Left lung (tissue), 10 donors: Measurements from ENCODE around the gene SUPT3H. TPM values are rescaled to one million over a fixed set of nuclear protein-coding genes. Genes with fewer than 3 reads are reported as not detected.
A peak's percentile ranks its signal among the peaks of the same experiment; 100 is the strongest.
"Not testable (repeated sequence)": the region's sequence is repeated elsewhere in the genome, so short reads cannot be mapped to it uniquely, and the experiment has no call there.

Experiments used
- ATAC-seq: fragments of 200-7000 bp; cut with Tn5 transposase; one replicate; pipeline ENCODE4 v1.9.1; 2020; ENCODE audit warnings: moderate library complexity
- DNase-seq, 4 donors: peaks; one replicate each; pipeline ENCODE4 v3.0.0-alpha.2; 2013 to 2020
- H3K27ac ChIP-seq, 2 donors: fragments of 200-600 bp; sonication (generic) in 1 of 2; one replicate each; pipeline versions ENCODE4 v1.5.0 to v1.8.0; 2020 to 2021
- H3K27me3 ChIP-seq, 2 donors: fragments of 200-600 bp; sonication (generic) in 1 of 2; one replicate each; pipeline versions ENCODE4 v1.5.0 to v1.8.0; 2020 to 2021
- H3K36me3 ChIP-seq, 2 donors: fragments of 200-600 bp; sonication (generic) in 1 of 2; one replicate each; pipeline versions ENCODE4 v1.5.0 to v1.8.0; 2020 to 2021
- H3K4me1 ChIP-seq, 2 donors: fragments of 200-600 bp; one replicate each; pipeline ENCODE4 v1.8.0; 2021
- H3K4me3 ChIP-seq, 2 donors: fragments of 200-600 bp; sonication (generic) in 1 of 2; one replicate each; pipeline versions ENCODE4 v1.5.0 to v1.8.0; 2020 to 2021; ENCODE audit warnings: mild to moderate bottlenecking in 1 of 2
- H3K9me3 ChIP-seq, 2 donors: fragments of 200-600 bp; sonication (generic) in 1 of 2; one replicate each; pipeline versions ENCODE4 v1.5.0 to v1.8.0; 2020 to 2021
- intact Hi-C, 2 donors: fragments of 100-400 bp; cut with DNase I; formaldehyde crosslinking; loops; one replicate each; pipeline versions ENCODE4 v1.11.2 to v1.14.2; 2022
- polyA plus RNA-seq, 6 donors: library from polyadenylated mRNA; unstranded; fragments of 120-200 nt; gene quantifications; one replicate each; pipeline ENCODE4 v1.2.1, GENCODE V29; 2013; ENCODE audit not compliant: insufficient read length in 6 of 6
- total RNA-seq, 2 donors: library from RNA; stranded (reverse); fragmentation: NEBNext Ultra II Directional; extraction: Animal tissue kit (Norgen Biotek cat#: 25700); gene quantifications; one replicate each; pipeline ENCODE4 v1.2.1, GENCODE V29; 2021
- TF ChIP-seq, protein P1 (sequence below), 2 donors: fragments of 200-600 bp; sonication (generic) in 1 of 2; IDR thresholded peaks; one replicate each; pipeline versions ENCODE4 v1.5.0 to v1.8.0; 2021; ENCODE audit warnings: antibody characterized with exemption in 2 of 2
- donor health status: DM: no; HTN: yes; CAD: no.
- donor health status: DM: no; HTN: no; CAD: no.

The SUPT3H gene
- total and polyA plus RNA-seq, 8 donors: 4.7 to 33.0 (median 26.2) TPM

DNA sequence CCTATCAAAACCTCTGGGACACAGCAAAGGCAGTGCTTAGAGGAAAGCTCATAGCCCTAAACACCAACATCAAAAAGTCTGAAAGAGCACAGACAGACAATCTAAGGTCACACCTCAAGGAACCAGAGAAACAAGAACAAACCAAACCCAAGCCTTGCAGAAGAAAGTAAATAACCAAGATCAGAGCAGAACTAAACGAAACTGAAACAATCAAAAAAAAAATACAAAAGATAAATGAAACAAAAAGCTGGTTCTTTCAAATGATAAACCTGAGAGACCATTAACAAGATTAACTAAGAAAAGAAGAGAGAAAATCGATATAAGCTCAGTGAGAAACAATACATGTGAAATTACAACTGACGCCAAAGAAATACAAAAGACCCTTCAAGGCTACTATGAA is 84.4 kb downstream of the SUPT3H start:
- Histone ChIP-seq H3K27ac (no peak overlapping the region), H3K27me3 (no peaks in the 10 kb centered on the region), H3K9me3 (peaks cover 0 to 4% of the 10 kb centered on the region in 2 donors), H3K4me3 (no peak overlapping the region), H3K4me1 (no peaks in the 10 kb centered on the region), H3K36me3 (no peaks in the 10 kb centered on the region)
- ATAC-seq (no peak), DNase-seq (no peak)
- intact Hi-C loops: no loop called here
- TF ChIP-seq, protein P1, sequence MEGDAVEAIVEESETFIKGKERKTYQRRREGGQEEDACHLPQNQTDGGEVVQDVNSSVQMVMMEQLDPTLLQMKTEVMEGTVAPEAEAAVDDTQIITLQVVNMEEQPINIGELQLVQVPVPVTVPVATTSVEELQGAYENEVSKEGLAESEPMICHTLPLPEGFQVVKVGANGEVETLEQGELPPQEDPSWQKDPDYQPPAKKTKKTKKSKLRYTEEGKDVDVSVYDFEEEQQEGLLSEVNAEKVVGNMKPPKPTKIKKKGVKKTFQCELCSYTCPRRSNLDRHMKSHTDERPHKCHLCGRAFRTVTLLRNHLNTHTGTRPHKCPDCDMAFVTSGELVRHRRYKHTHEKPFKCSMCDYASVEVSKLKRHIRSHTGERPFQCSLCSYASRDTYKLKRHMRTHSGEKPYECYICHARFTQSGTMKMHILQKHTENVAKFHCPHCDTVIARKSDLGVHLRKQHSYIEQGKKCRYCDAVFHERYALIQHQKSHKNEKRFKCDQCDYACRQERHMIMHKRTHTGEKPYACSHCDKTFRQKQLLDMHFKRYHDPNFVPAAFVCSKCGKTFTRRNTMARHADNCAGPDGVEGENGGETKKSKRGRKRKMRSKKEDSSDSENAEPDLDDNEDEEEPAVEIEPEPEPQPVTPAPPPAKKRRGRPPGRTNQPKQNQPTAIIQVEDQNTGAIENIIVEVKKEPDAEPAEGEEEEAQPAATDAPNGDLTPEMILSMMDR (IDR thresholded peaks at IDR 0.05): no peak

- no peak for ATAC-seq
- intact Hi-C loops: no loop called here
Observed at GRCh38 chr6:45289751-45290514, 87.8 kb downstream of the SUPT3H start.

DNA sequence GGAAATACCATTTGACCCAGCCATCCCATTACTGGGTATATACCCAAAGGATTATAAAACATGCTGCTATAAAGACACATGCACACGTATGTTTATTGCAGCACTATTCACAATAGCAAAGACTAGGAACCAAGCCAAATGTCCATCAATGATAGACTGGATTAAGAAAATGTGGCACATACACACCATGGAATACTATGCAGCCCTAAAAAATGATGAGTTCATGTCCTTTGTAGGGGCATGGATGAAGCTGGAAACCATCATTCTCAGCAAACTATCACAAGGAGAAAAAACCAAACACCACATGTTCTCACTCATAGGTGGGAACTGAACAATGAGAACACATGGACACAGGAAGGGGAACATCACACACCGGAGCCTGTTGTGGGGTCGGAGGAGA is 91.0 kb downstream of the SUPT3H start:
- H3K27ac ChIP-seq, H3K4me3 ChIP-seq, H3K27me3 ChIP-seq, intact Hi-C loops, H3K4me1 ChIP-seq, ATAC-seq, H3K36me3 ChIP-seq, H3K9me3 ChIP-seq, DNase-seq: not testable (repeated sequence)

More at GRCh38 chr6:45289751-45290514, 87.8 kb downstream of the SUPT3H start:
- DNase-seq: no peak
- Histone ChIP-seq H3K4me1 (no peaks in the 10 kb centered on the region), H3K27ac (no peak overlapping the region), H3K9me3 (peaks cover 0 to 4% of the 10 kb centered on the region in 2 donors), H3K4me3 (no peak overlapping the region), H3K36me3 (no peaks in the 10 kb centered on the region), H3K27me3 (no peaks in the 10 kb centered on the region)
- TF ChIP-seq, protein P1 (IDR thresholded peaks at IDR 0.05): no peak

DNA sequence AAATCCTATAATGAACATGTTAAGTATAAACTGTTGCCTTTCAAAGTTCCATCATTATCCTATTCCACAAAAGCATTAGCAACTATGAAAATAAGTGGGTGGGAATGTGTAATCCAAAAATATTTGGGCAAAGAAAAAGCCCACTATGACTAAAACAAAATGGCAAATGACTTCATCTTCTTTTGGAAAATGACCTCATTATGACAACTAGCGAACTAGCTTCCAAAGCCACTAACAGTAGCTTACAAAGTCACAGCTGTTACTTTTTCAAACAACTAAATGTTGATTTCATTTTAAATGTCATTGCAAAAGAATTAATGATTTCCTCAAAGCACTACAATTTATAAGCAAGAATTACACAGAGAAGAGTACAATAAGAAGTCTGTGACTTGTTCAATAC is 99.4 kb downstream of the SUPT3H start:
- Histone ChIP-seq H3K9me3 (peaks cover 0 to 6% of the 10 kb centered on the region in 2 donors), H3K4me3 (no peak overlapping the region), H3K4me1 (no peaks in the 10 kb centered on the region), H3K27ac (no peak overlapping the region), H3K27me3 (no peaks in the 10 kb centered on the region), H3K36me3 (no peaks in the 10 kb centered on the region)
- intact Hi-C loops: no loop called here
- no peak for ATAC-seq
- DNase-seq: peak in 1 of 4 donors; percentile 3
- TF ChIP-seq, protein P1 (IDR thresholded peaks at IDR 0.05): no peak

DNA sequence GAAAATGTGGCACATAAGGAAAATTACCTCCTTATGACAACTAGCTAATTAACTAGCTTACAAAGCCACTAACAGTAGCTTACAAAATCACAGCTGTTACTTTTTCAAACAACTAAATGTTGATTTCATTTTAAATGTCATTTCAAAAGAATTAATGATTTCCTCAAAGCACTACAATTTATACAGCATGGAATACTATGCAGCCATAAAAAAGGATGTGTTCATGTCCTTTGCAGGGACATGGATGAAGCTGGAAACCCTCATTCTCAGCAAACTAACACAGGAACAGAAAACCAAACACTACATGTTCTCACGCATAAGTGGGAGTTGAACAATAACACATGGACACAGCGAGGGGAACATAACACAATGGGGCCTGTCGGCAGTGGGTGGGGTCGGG is 100.0 kb downstream of the SUPT3H start:
- H3K27ac ChIP-seq, intact Hi-C loops: not testable (repeated sequence)

DNA sequence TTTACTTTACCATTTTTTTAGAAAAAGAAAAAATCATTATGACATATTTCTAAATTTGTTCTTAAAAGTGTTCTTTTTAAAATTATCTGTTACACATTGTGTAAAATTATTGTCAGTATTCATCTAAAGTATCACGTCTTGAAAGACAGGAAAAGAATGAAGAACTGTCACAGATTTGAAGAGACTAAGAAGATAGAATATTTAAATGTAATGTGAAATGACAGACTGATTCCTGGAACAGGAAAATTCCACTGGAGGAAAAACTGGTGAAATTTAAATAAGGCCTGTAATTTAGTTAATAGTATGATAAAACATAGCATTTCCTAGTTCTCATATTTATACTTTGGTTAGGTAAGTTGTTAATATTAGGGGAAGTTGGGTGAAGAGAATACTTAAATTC is 102.4 kb downstream of the SUPT3H start:
- no peaks in the 10 kb centered on the region for H3K4me1 ChIP-seq
- intact Hi-C loops: no loop called here
- TF ChIP-seq, protein P1 (IDR thresholded peaks at IDR 0.05): no peak
- no peak overlapping the region for H3K27ac ChIP-seq
- H3K36me3 ChIP-seq: no peaks in the 10 kb centered on the region
- DNase-seq (no peak), ATAC-seq (no peak)
- H3K4me3 ChIP-seq: no peak overlapping the region
- H3K27me3 ChIP-seq: no peaks in the 10 kb centered on the region
- peaks cover 0 to 2% of the 10 kb centered on the region in 2 donors for H3K9me3 ChIP-seq

More for the DNA sequence above, 100.0 kb downstream of the SUPT3H start:
- H3K4me3 ChIP-seq, ATAC-seq, DNase-seq, H3K4me1 ChIP-seq, H3K9me3 ChIP-seq, H3K27me3 ChIP-seq, H3K36me3 ChIP-seq: not testable (repeated sequence)
